ENCODE data around the gene HS3ST1. TPM values are rescaled to one million over a fixed set of nuclear protein-coding genes. Genes with fewer than 3 reads are reported as not detected.

HS3ST1 gene
- total RNA-seq, 2 donors from 2014 or later, result 0.14 to 1.1 TPM

GRCh38 chr4:11368701-11369115 lies 60.0 kb downstream of the HS3ST1 start:
- Histone ChIP-seq H3K27me3 (replicated peaks; ENCODE audit: insufficient read depth) (no peaks in the 10 kb centered on the region), H3K4me3 (no peak overlapping the region), H3K36me3 (no peaks in the 10 kb centered on the region), H3K4me1 (ENCODE audit: control insufficient read depth in 1 of 2, low read depth in 2 of 2) (no peaks in the 10 kb centered on the region), H3K27ac (no peak overlapping the region), H3K9me3 (no peaks in the 10 kb centered on the region)
- no peak for TF ChIP-seq CTCF (IDR thresholded peaks at IDR 0.05)
- DNase-seq (ENCODE audit: low spot score), result no peak
- ATAC-seq (ENCODE audit: insufficient number of reproducible peaks, low FRiP score, low read depth), result no peak

- no peaks in the 10 kb centered on the region for H3K4me1 ChIP-seq (ENCODE audit: control insufficient read depth in 1 of 2, low read depth in 2 of 2)
- DNase-seq (ENCODE audit: low spot score), result no peak
- H3K9me3 ChIP-seq, result no peaks in the 10 kb centered on the region
- no peak overlapping the region for H3K27ac ChIP-seq
- no peak overlapping the region for H3K4me3 ChIP-seq
- no peak for ATAC-seq (ENCODE audit: insufficient number of reproducible peaks, low FRiP score, low read depth)
- TF ChIP-seq CTCF (IDR thresholded peaks at IDR 0.05), result no peak
- H3K36me3 ChIP-seq, result no peaks in the 10 kb centered on the region
- no peaks in the 10 kb centered on the region for H3K27me3 ChIP-seq (replicated peaks; ENCODE audit: insufficient read depth)
Observed at GRCh38 chr4:11367371-11367770, 61.3 kb downstream of the HS3ST1 start.

GRCh38 chr4:11366859-11367258 lies 61.8 kb downstream of the HS3ST1 start:
- H3K36me3 ChIP-seq, result no peaks in the 10 kb centered on the region
- DNase-seq (ENCODE audit: low spot score) (no peak), ATAC-seq (ENCODE audit: insufficient number of reproducible peaks, low FRiP score, low read depth) (no peak)
- no peaks in the 10 kb centered on the region for H3K4me1 ChIP-seq (ENCODE audit: control insufficient read depth in 1 of 2, low read depth in 2 of 2)
- H3K9me3 ChIP-seq, result no peaks in the 10 kb centered on the region
- H3K4me3 ChIP-seq, result no peak overlapping the region
- no peak overlapping the region for H3K27ac ChIP-seq
- no peaks in the 10 kb centered on the region for H3K27me3 ChIP-seq (replicated peaks; ENCODE audit: insufficient read depth)
- no peak for TF ChIP-seq CTCF (IDR thresholded peaks at IDR 0.05)

- no peak overlapping the region for H3K27ac ChIP-seq
- H3K4me1 ChIP-seq (ENCODE audit: control insufficient read depth in 1 of 2, low read depth in 2 of 2), result no peaks in the 10 kb centered on the region
- no peak overlapping the region for H3K4me3 ChIP-seq
- DNase-seq (ENCODE audit: low spot score) (no peak), ATAC-seq (ENCODE audit: insufficient number of reproducible peaks, low FRiP score, low read depth) (no peak)
- TF ChIP-seq CTCF (IDR thresholded peaks at IDR 0.05), result no peak
- no peaks in the 10 kb centered on the region for H3K36me3 ChIP-seq
- no peaks in the 10 kb centered on the region for H3K27me3 ChIP-seq (replicated peaks; ENCODE audit: insufficient read depth)
- H3K9me3 ChIP-seq, result no peaks in the 10 kb centered on the region
Observed at GRCh38 chr4:11365039-11365438, 63.7 kb downstream of the HS3ST1 start.

GRCh38 chr4:11359591-11359990 lies 69.1 kb downstream of the HS3ST1 start:
- no peak overlapping the region for H3K4me3 ChIP-seq
- H3K27me3 ChIP-seq (replicated peaks; ENCODE audit: insufficient read depth), result no peaks in the 10 kb centered on the region
- H3K27ac ChIP-seq, result no peak overlapping the region
- no peaks in the 10 kb centered on the region for H3K9me3 ChIP-seq
- no peak for ATAC-seq (ENCODE audit: insufficient number of reproducible peaks, low FRiP score, low read depth)
- DNase-seq (ENCODE audit: low spot score), result no peak
- no peak for TF ChIP-seq CTCF (IDR thresholded peaks at IDR 0.05)
- no peaks in the 10 kb centered on the region for H3K36me3 ChIP-seq
- H3K4me1 ChIP-seq (ENCODE audit: control insufficient read depth in 1 of 2, low read depth in 2 of 2), result no peaks in the 10 kb centered on the region
